SJSA1 (cell line): Measurements from ENCODE around the gene TUT4. TPM values are rescaled to one million over a fixed set of nuclear protein-coding genes. Genes with fewer than 3 reads are reported as not detected.
A peak's percentile ranks its signal among the peaks of the same experiment; 100 is the strongest.

Experiments used
- DNase-seq, 2 experiments: peaks; one replicate each; pipeline ENCODE4 v3.0.0-alpha.2; 2015 to 2020; ENCODE audit warnings: low spot score in 2 of 2, low read depth in 1 of 2
- H3K27ac ChIP-seq: fragments of 250-450 bp; sonication (Bioruptor Pico); 2 replicates; pipeline ENCODE4 v1.5.1; 2020; ENCODE audit warnings: mild to moderate bottlenecking, moderate library complexity
- H3K27me3 ChIP-seq: fragments of 250-450 bp; sonication (Bioruptor Pico); replicated peaks from 2 replicates; pipeline ENCODE4 v1.5.1; 2020; ENCODE audit warnings: mild to moderate bottlenecking, moderate library complexity
- H3K36me3 ChIP-seq: fragments of 250-450 bp; sonication (Bioruptor Pico); 2 replicates; pipeline ENCODE4 v1.5.1; 2020; ENCODE audit warnings: mild to moderate bottlenecking
- H3K4me1 ChIP-seq: fragments of 250-450 bp; sonication (Bioruptor Pico); replicated peaks from 2 replicates; pipeline ENCODE4 v1.6.1; 2021; ENCODE audit warnings: mild to moderate bottlenecking
- H3K4me3 ChIP-seq: fragments of 250-450 bp; sonication (Bioruptor Pico); 2 replicates; pipeline ENCODE4 v1.5.1; 2020; ENCODE audit warnings: mild to moderate bottlenecking
- H3K9me3 ChIP-seq: fragments of 250-450 bp; sonication (Bioruptor Pico); replicated peaks from 2 replicates; pipeline ENCODE4 v1.5.1; 2020; ENCODE audit warnings: mild to moderate bottlenecking
- total RNA-seq: library from RNA; depleted of rRNA; stranded (reverse); fragments of >200 nt; shearing (Covaris generic); gene quantifications from 2 replicates; pipeline ENCODE4 v1.2.3, GENCODE V29; 2014

The TUT4 gene
- total RNA-seq, 1 experiment from 2014 or later, result 28.2 TPM

- peaks cover 80% of the 10 kb centered on the region for H3K36me3 ChIP-seq
- no peaks in the 10 kb centered on the region for H3K9me3 ChIP-seq
- H3K27me3 ChIP-seq, result no peaks in the 10 kb centered on the region
- no peak for DNase-seq
- no peak overlapping the region for H3K4me3 ChIP-seq
- no peak overlapping the region for H3K27ac ChIP-seq
- H3K4me1 ChIP-seq, result no peaks in the 10 kb centered on the region
Observed at GRCh38 chr1:52416811-52417210, 136.1 kb downstream of the TUT4 start.

- H3K4me1 ChIP-seq, result no peaks in the 10 kb centered on the region
- no peak for DNase-seq
- no peaks in the 10 kb centered on the region for H3K9me3 ChIP-seq
- peaks cover 84% of the 10 kb centered on the region for H3K36me3 ChIP-seq
- H3K4me3 ChIP-seq, result no peak overlapping the region
- H3K27me3 ChIP-seq, result no peaks in the 10 kb centered on the region
- no peak overlapping the region for H3K27ac ChIP-seq
Observed at GRCh38 chr1:52414942-52415341, 137.9 kb downstream of the TUT4 start.

GRCh38 chr1:52413410-52413989 is 139.4 kb downstream of the TUT4 start:
- no peaks in the 10 kb centered on the region for H3K4me1 ChIP-seq
- H3K4me3 ChIP-seq, result no peak overlapping the region
- H3K36me3 ChIP-seq, result peaks cover 92% of the 10 kb centered on the region
- H3K27me3 ChIP-seq, result no peaks in the 10 kb centered on the region
- no peak for DNase-seq
- no peaks in the 10 kb centered on the region for H3K9me3 ChIP-seq
- no peak overlapping the region for H3K27ac ChIP-seq

- H3K27me3 ChIP-seq, result no peaks in the 10 kb centered on the region
- no peaks in the 10 kb centered on the region for H3K9me3 ChIP-seq
- H3K36me3 ChIP-seq, result peaks cover 73% of the 10 kb centered on the region
- H3K4me1 ChIP-seq, result peaks cover 14% of the 10 kb centered on the region
- no peak for DNase-seq
- H3K27ac ChIP-seq, result peak overlapping the region; percentile 77
- peak overlapping the region; percentile 60 for H3K4me3 ChIP-seq
Observed at GRCh38 chr1:52404975-52405338, 147.9 kb downstream of the TUT4 start.

GRCh38 chr1:52404116-52404974 is 148.5 kb downstream of the TUT4 start, which contains the start of the genes ORC1 and PRPF38A:
TSS of gene ORC1 (minus strand) at chr1:52404423. CDS start at chr1:52402223, 2,200 bp downstream.
TSS of gene PRPF38A (plus strand) at chr1:52404602. CDS start at chr1:52404750, 148 bp downstream.
- Histone ChIP-seq H3K9me3 (no peaks in the 10 kb centered on the region), H3K27ac (peak within 1 kb of the TSS; percentile 77), H3K36me3 (peaks cover 71% of the 10 kb centered on the region), H3K27me3 (no peaks in the 10 kb centered on the region), H3K4me1 (peaks cover 14% of the 10 kb centered on the region), H3K4me3 (peak within 1 kb of the TSS; percentile 60)
- DNase-seq, result peak; percentile 94 to 98

- peak overlapping the region; percentile 77 for H3K27ac ChIP-seq
- peaks cover 69% of the 10 kb centered on the region for H3K36me3 ChIP-seq
- DNase-seq, result peak in 1 of 2 experiments; percentile 54
Observed at GRCh38 chr1:52403566-52404115, 149.3 kb downstream of the TUT4 start.

GRCh38 chr1:52402860-52403240 is 150.0 kb downstream of the TUT4 start:
- Histone ChIP-seq H3K4me1 (peaks cover 14% of the 10 kb centered on the region), H3K27me3 (no peaks in the 10 kb centered on the region), H3K36me3 (peaks cover 67% of the 10 kb centered on the region), H3K4me3 (peak overlapping the region; percentile 60), H3K27ac (no peak overlapping the region; the same call in 1 of the 2 replicates), H3K9me3 (no peaks in the 10 kb centered on the region)
- no peak for DNase-seq

More at GRCh38 chr1:52403566-52404115, 149.3 kb downstream of the TUT4 start:
- Histone ChIP-seq H3K4me1 (peaks cover 14% of the 10 kb centered on the region), H3K27me3 (no peaks in the 10 kb centered on the region), H3K9me3 (no peaks in the 10 kb centered on the region), H3K4me3 (peak overlapping the region; percentile 60)

GRCh38 chr1:52400131-52400530 is 152.8 kb downstream of the TUT4 start:
- no peaks in the 10 kb centered on the region for H3K9me3 ChIP-seq
- no peak for DNase-seq

GRCh38 chr1:52399629-52400028 is 153.3 kb downstream of the TUT4 start:
- Histone ChIP-seq H3K36me3 (peaks cover 73% of the 10 kb centered on the region), H3K27me3 (no peaks in the 10 kb centered on the region), H3K4me1 (peaks cover 9% of the 10 kb centered on the region), H3K27ac (no peak overlapping the region), H3K4me3 (no peak overlapping the region), H3K9me3 (no peaks in the 10 kb centered on the region)
- no peak for DNase-seq

More at GRCh38 chr1:52400131-52400530, 152.8 kb downstream of the TUT4 start:
- peaks cover 68% of the 10 kb centered on the region for H3K36me3 ChIP-seq
- H3K4me3 ChIP-seq, result no peak overlapping the region
- peaks cover 9% of the 10 kb centered on the region for H3K4me1 ChIP-seq
- H3K27ac ChIP-seq, result no peak overlapping the region
- H3K27me3 ChIP-seq, result no peaks in the 10 kb centered on the region

- DNase-seq, result no peak
- H3K36me3 ChIP-seq, result peaks cover 90% of the 10 kb centered on the region
Observed at GRCh38 chr1:52393174-52393573, 159.7 kb downstream of the TUT4 start.

GRCh38 chr1:52386458-52386857 is 166.4 kb downstream of the TUT4 start:
- H3K4me3 ChIP-seq, result no peak overlapping the region
- no peaks in the 10 kb centered on the region for H3K4me1 ChIP-seq
- no peaks in the 10 kb centered on the region for H3K9me3 ChIP-seq
- no peaks in the 10 kb centered on the region for H3K27me3 ChIP-seq
- no peak for DNase-seq
- H3K27ac ChIP-seq, result no peak overlapping the region
- H3K36me3 ChIP-seq, result peaks cover 91% of the 10 kb centered on the region

More at GRCh38 chr1:52393174-52393573, 159.7 kb downstream of the TUT4 start:
- Histone ChIP-seq H3K27me3 (no peaks in the 10 kb centered on the region), H3K4me3 (no peak overlapping the region), H3K4me1 (no peaks in the 10 kb centered on the region), H3K9me3 (no peaks in the 10 kb centered on the region), H3K27ac (no peak overlapping the region)

GRCh38 chr1:52385376-52385775 is 167.5 kb downstream of the TUT4 start:
- no peaks in the 10 kb centered on the region for H3K4me1 ChIP-seq
- no peaks in the 10 kb centered on the region for H3K9me3 ChIP-seq
- H3K36me3 ChIP-seq, result peaks cover 98% of the 10 kb centered on the region
- no peaks in the 10 kb centered on the region for H3K27me3 ChIP-seq
- no peak overlapping the region for H3K27ac ChIP-seq
- no peak overlapping the region for H3K4me3 ChIP-seq
- DNase-seq, result no peak
